NB4 (cell line): Measurements from ENCODE around the gene PRKG1.

Experiments
- CTCF ChIP-seq: IDR thresholded peaks from one replicate; pipeline ENCODE4 v1.5.1; 2012; ENCODE audit warnings: low read depth, low read length
- MAX ChIP-seq: IDR thresholded peaks from 2 replicates; pipeline ENCODE4 v1.6.1; 2011; ENCODE audit warnings: low read depth, low read length
- MYC ChIP-seq: IDR thresholded peaks from 2 replicates; pipeline ENCODE4 v1.6.1; 2011; ENCODE audit warnings: low read depth, low read length
- POLR2A ChIP-seq: IDR thresholded peaks from 2 replicates; pipeline ENCODE4 v1.6.1; 2011; ENCODE audit warnings: mild to moderate bottlenecking; ENCODE audit not compliant: insufficient read length; ENCODE audit errors: extremely low read depth

GRCh38 chr10:51357170-51357569, 282.9 kb downstream of the PRKG1 start:
- TF ChIP-seq MAX, result no peak
- no peak for TF ChIP-seq POLR2A
- TF ChIP-seq CTCF, result no peak
- TF ChIP-seq MYC, result no peak
